H1 (cell line): Measurements from ENCODE around the gene ATP5MC2. TPM values are rescaled to one million over a fixed set of nuclear protein-coding genes. Genes with fewer than 3 reads are reported as not detected.

Experiments used
- CTCF ChIA-PET: fragments of 300-600 bp; sonication (Branson Sonifier 250); formaldehyde crosslinking; loops from one replicate; lab custom pipeline; 2021; ENCODE audit not compliant: partially characterized antibody; lab: Charles Lee
- POLR2A ChIA-PET: fragments of 300-600 bp; sonication (Branson Sonifier 250); formaldehyde crosslinking; loops from one replicate; lab custom pipeline; 2021; ENCODE audit warnings: inconsistent platforms; ENCODE audit not compliant: partially characterized antibody; lab: Charles Lee
- DNase-seq, 2 experiments: peaks; one replicate each; pipeline versions ENCODE4 v3.0.0 to v3.0.0-alpha.2; 2010 to 2022; ENCODE audit warnings: low spot score in 2 of 2, low read depth in 1 of 2, mixed read lengths in 1 of 2
- FAIRE-seq: peaks from 2 replicates; lab custom pipeline; 2011; peaks lifted over from hg19 to GRCh38; lab: Jason Lieb, UNC
- H2AFZ ChIP-seq: 2 replicates; pipeline ENCODE4 v1.8.1; 2012; ENCODE audit warnings: low read length, inconsistent platforms
- H2AK5ac ChIP-seq: 2 replicates; pipeline ENCODE4 v1.6.1; 2013; ENCODE audit warnings: low read depth, low read length
- H2BK120ac ChIP-seq: replicated peaks from 2 replicates; pipeline ENCODE3; 2013; ENCODE audit warnings: low read depth, low read length, inconsistent platforms
- H2BK12ac ChIP-seq: 2 replicates; pipeline ENCODE4 v1.6.1; 2013; ENCODE audit warnings: low read depth, low read length
- H2BK15ac ChIP-seq: 2 replicates; pipeline ENCODE4 v1.6.1; 2013; ENCODE audit warnings: low read length
- H2BK20ac ChIP-seq: 2 replicates; pipeline ENCODE4 v1.6.1; 2013; ENCODE audit warnings: low read length
- H2BK5ac ChIP-seq: 2 replicates; pipeline ENCODE4 v1.6.1; 2013; ENCODE audit warnings: low read depth, low read length
- H3K14ac ChIP-seq: 2 replicates; pipeline ENCODE4 v1.6.1; 2013; ENCODE audit warnings: inconsistent platforms; ENCODE audit not compliant: insufficient read length
- H3K18ac ChIP-seq: 2 replicates; pipeline ENCODE4 v1.6.1; 2013; ENCODE audit warnings: low read length; ENCODE audit errors: extremely low read depth
- H3K23ac ChIP-seq: 2 replicates; pipeline ENCODE4 v1.6.1; 2013; ENCODE audit warnings: inconsistent platforms; ENCODE audit not compliant: insufficient read length
- H3K23me2 ChIP-seq: 2 replicates; pipeline ENCODE4 v1.6.1; 2013; ENCODE audit warnings: low read depth, low read length
- H3K27ac ChIP-seq: 2 replicates; pipeline ENCODE4 v1.6.1; 2011; ENCODE audit warnings: low read depth, low read length, inconsistent platforms
- H3K27me3 ChIP-seq, 4 experiments: replicated peaks in 1 of 4; 1 replicate in 1 of 4; 2 replicates in 3 of 4; pipeline versions ENCODE4 v1.6.1 to v1.8.1; 2011 to 2013; ENCODE audit warnings: low read length in 3 of 4, mild to moderate bottlenecking in 3 of 4, inconsistent platforms in 2 of 4, mixed read lengths in 2 of 4, moderate library complexity in 1 of 4; ENCODE audit not compliant: control insufficient read depth in 3 of 4, insufficient read depth in 3 of 4; ENCODE audit errors: extremely low read depth in 1 of 4
- H3K36me3 ChIP-seq, 4 experiments: 2 replicates each; pipeline versions ENCODE4 v1.6.1 to v1.8.1; 2011 to 2013; ENCODE audit warnings: mild to moderate bottlenecking in 4 of 4, low read length in 3 of 4, moderate library complexity in 2 of 4, control low read depth in 1 of 4, inconsistent platforms in 1 of 4; ENCODE audit not compliant: insufficient read depth in 4 of 4, control insufficient read depth in 2 of 4
- H3K4ac ChIP-seq: replicated peaks from 2 replicates; pipeline ENCODE3; 2013; ENCODE audit warnings: low read length, low read depth, mixed read lengths, inconsistent platforms; ENCODE audit not compliant: insufficient read length
- H3K4me1 ChIP-seq, 4 experiments: replicated peaks in 1 of 4; 1 replicate in 1 of 4; 2 replicates in 3 of 4; pipeline versions ENCODE4 v1.6.1 to v1.8.1; 2011 to 2013; ENCODE audit warnings: low read length in 3 of 4, inconsistent platforms in 2 of 4, mixed read lengths in 1 of 4; ENCODE audit not compliant: insufficient read depth in 4 of 4, control insufficient read depth in 3 of 4
- H3K4me2 ChIP-seq, 2 experiments: 2 replicates each; pipeline versions ENCODE4 v1.6.1 to v1.8.1; 2011 to 2013; ENCODE audit warnings: low read depth in 2 of 2, low read length in 2 of 2, control low read depth in 1 of 2, inconsistent platforms in 1 of 2, mild to moderate bottlenecking in 1 of 2; ENCODE audit not compliant: insufficient read depth in 1 of 2
- H3K4me3 ChIP-seq, 4 experiments: fragments of 200-600, 300-600 bp in 1 of 4; sonication (generic), shearing (Covaris generic), sonication (Bioruptor Twin) in 1 of 4; 2 replicates each; pipeline versions ENCODE4 v1.5.1 to v1.8.1; 2011 to 2016; ENCODE audit warnings: low read length in 4 of 4, low read depth in 3 of 4, control low read depth in 2 of 4, inconsistent platforms in 2 of 4, mild to moderate bottlenecking in 2 of 4, mixed read lengths in 1 of 4, moderate library complexity in 1 of 4; ENCODE audit not compliant: insufficient read depth in 2 of 4; ENCODE audit errors: extremely low read depth in 1 of 4
- H3K56ac ChIP-seq: replicated peaks from 2 replicates; pipeline ENCODE3; 2013; ENCODE audit warnings: low read depth, mild to moderate bottlenecking, mixed read lengths, low read length, inconsistent platforms; ENCODE audit not compliant: insufficient read length
- H3K79me1 ChIP-seq: 2 replicates; pipeline ENCODE4 v1.6.1; 2013; ENCODE audit warnings: low read depth, low read length, control low read depth
- H3K79me2 ChIP-seq, 2 experiments: 2 replicates each; pipeline versions ENCODE4 v1.6.1 to v1.8.1; 2012 to 2013; ENCODE audit warnings: low read length in 2 of 2, mild to moderate bottlenecking in 2 of 2, inconsistent platforms in 1 of 2; ENCODE audit not compliant: insufficient read depth in 2 of 2, control insufficient read depth in 1 of 2
- H3K9ac ChIP-seq, 4 experiments: replicated peaks in 1 of 4; 1 replicate in 1 of 4; 2 replicates in 3 of 4; pipeline versions ENCODE4 v1.6.1 to v1.8.1; 2011 to 2013; ENCODE audit warnings: low read depth in 3 of 4, low read length in 3 of 4, control low read depth in 2 of 4, mild to moderate bottlenecking in 2 of 4, moderate library complexity in 2 of 4, inconsistent platforms in 1 of 4; ENCODE audit errors: extremely low read depth in 1 of 4
- H3K9me3 ChIP-seq, 2 experiments: 2 replicates each; pipeline versions ENCODE4 v1.6.1 to v1.8.1; 2012 to 2013; ENCODE audit warnings: mild to moderate bottlenecking in 2 of 2, moderate library complexity in 2 of 2, control low read depth in 1 of 2, inconsistent platforms in 1 of 2, low read depth in 1 of 2, low read length in 1 of 2, mixed read lengths in 1 of 2; ENCODE audit not compliant: insufficient read depth in 2 of 2
- H4K20me1 ChIP-seq, 2 experiments: replicated peaks in 1 of 2; 2 replicates each; pipeline versions ENCODE3 to v1.8.1; 2011 to 2013; ENCODE audit warnings: inconsistent platforms in 2 of 2, low read length in 2 of 2, mild to moderate bottlenecking in 1 of 2; ENCODE audit not compliant: insufficient read depth in 2 of 2, control insufficient read depth in 1 of 2
- H4K5ac ChIP-seq: 2 replicates; pipeline ENCODE4 v1.6.1; 2013; ENCODE audit warnings: low read length, low read depth, mixed read lengths, inconsistent platforms; ENCODE audit not compliant: insufficient read length
- H4K8ac ChIP-seq: 2 replicates; pipeline ENCODE4 v1.8.0; 2013; ENCODE audit warnings: mild to moderate bottlenecking, moderate library complexity, low read length, inconsistent platforms; ENCODE audit not compliant: insufficient read depth; ENCODE audit errors: extremely low read depth
- H4K91ac ChIP-seq: replicated peaks from 2 replicates; pipeline ENCODE3; 2013; ENCODE audit warnings: low read length, mixed read lengths, inconsistent platforms; ENCODE audit not compliant: insufficient read length
- EGR1 ChIP-seq: IDR thresholded peaks from 2 replicates; pipeline ENCODE4 v1.6.1; 2011; ENCODE audit warnings: low read depth, low read length, borderline replicate concordance
- FOSL1 ChIP-seq: IDR thresholded peaks from 2 replicates; pipeline ENCODE4 v1.6.1; 2011; ENCODE audit warnings: mild to moderate bottlenecking, low read depth, low read length, moderate library complexity; ENCODE audit not compliant: insufficient read depth
- PHF8 ChIP-seq: fragments of 200-600 bp; sonication (generic); conservative IDR thresholded peaks from 2 replicates; pipeline ENCODE4 v1.7.1; 2012; ENCODE audit warnings: low read depth, mild to moderate bottlenecking, inconsistent platforms, low read length, moderate library complexity
- POLR2A ChIP-seq, 2 experiments: IDR thresholded peaks; 1 replicate in 1 of 2; 2 replicates in 1 of 2; pipeline ENCODE4 v1.6.1; 2011; ENCODE audit warnings: low read depth in 2 of 2, low read length in 2 of 2, mild to moderate bottlenecking in 2 of 2; ENCODE audit errors: control extremely low read depth in 1 of 2
- SP2 ChIP-seq: IDR thresholded peaks from 2 replicates; pipeline ENCODE4 v1.6.1; 2012; ENCODE audit warnings: mild to moderate bottlenecking, low read length, inconsistent platforms
- WGBS, 2 experiments: shearing (Covaris generic) in 1 of 2; methylation state at CpG; one replicate each; pipeline versions ENCODE4 v1.1.6 to v1.1.7; 2013 to 2015; ENCODE audit warnings: low lambda C conversion rate in 2 of 2, mixed read lengths in 2 of 2, inconsistent platforms in 1 of 2, low coverage in 1 of 2, missing lambda C conversion rate in 1 of 2; ENCODE audit not compliant: insufficient replicate concordance in 2 of 2, insufficient coverage in 1 of 2, insufficient read length in 1 of 2; ENCODE audit errors: extremely low coverage in 1 of 2, missing lambda C conversion rate in 1 of 2; 5-methylcytosine and 5-hydroxymethylcytosine counted together
- long read RNA-seq, 2 experiments: library from RNA in 1 of 2; library from capped mRNA in 1 of 2; stranded (forward); transcript quantifications; one replicate each; pipeline ENCODE4 v2.0.0, GENCODE V29; 2021; ENCODE audit warnings: inconsistent platforms in 1 of 2
- polyA minus RNA-seq, 3 experiments: library from RNA; depleted of rRNA, polyadenylated mRNA; stranded (reverse); fragments of >200 nt; gene quantifications; 1 replicate in 2 of 3; 2 replicates in 1 of 3; pipeline ENCODE4 v1.2.3, GENCODE V29; 2011
- polyA plus RNA-seq, 7 experiments: library from polyadenylated mRNA; depleted of rRNA in 3 of 7; stranded (reverse) in 5 of 7; unstranded in 2 of 7; fragments of >200 nt in 5 of 7; fragments of 200-250 nt in 2 of 7; gene quantifications; 1 replicate in 5 of 7; 2 replicates in 1 of 7; 4 replicates in 1 of 7; pipeline versions ENCODE4 v1.2.1 to v1.2.3, GENCODE V29; 2011 to 2013; ENCODE audit warnings: missing spikeins in 2 of 7, mixed read lengths in 2 of 7
- total RNA-seq: library from RNA; stranded (reverse); fragmentation: NEBNext Ultra II Directional; extraction: Animal tissue kit (Norgen Biotek cat#: 25700); gene quantifications from 2 replicates; pipeline ENCODE4 v1.2.1, GENCODE V29; 2021
- TF ChIP-seq, protein P1 (sequence below): IDR thresholded peaks from 2 replicates; pipeline ENCODE4 v1.6.1; 2011; ENCODE audit warnings: low read length, improper control_type of control experiment

Gene ATP5MC2
- 401 and 408 TPM in 2 replicates for total RNA-seq
- polyA plus RNA-seq (2011; rRNA removed), result 823 and 952 TPM in 2 replicates
- polyA plus RNA-seq (2011; cell fraction: cytosol; rRNA removed), result 584 TPM
- polyA plus RNA-seq (2011; cell fraction: nucleus; rRNA removed), result 709 TPM
- polyA plus RNA-seq (2012, experiment 1 of 2), result 445 to 731 TPM (median 682 TPM) in 4 replicates
- 757 TPM for polyA plus RNA-seq (2012, experiment 2 of 2)
- polyA plus RNA-seq (2013, experiment 1 of 2), result 530 TPM
- 521 TPM for polyA plus RNA-seq (2013, experiment 2 of 2)
- polyA minus RNA-seq (2011; rRNA and poly(A)+ RNA removed), result 687 and 870 TPM in 2 replicates
- 270 TPM for polyA minus RNA-seq (2011; cell fraction: cytosol; rRNA and poly(A)+ RNA removed)
- polyA minus RNA-seq (2011; cell fraction: nucleus; rRNA and poly(A)+ RNA removed), result 276 TPM
- long read RNA-seq, experiment 1, transcript ATP5MC2-202 (5 exons, 878 nt), result minor isoform, 24 of 505 reads
- long read RNA-seq, experiment 1, transcript ATP5MC2-203 (4 exons, 1,976 nt), result major isoform, 423 of 505 reads
- long read RNA-seq, experiment 1, partial matches to known transcripts, result 48 of 505 reads
- long read RNA-seq, experiment 1, other reads (novel, unspliced or antisense), result 10 of 505 reads
- long read RNA-seq, experiment 2, transcript ATP5MC2-202 (5 exons, 878 nt), result major isoform, 9 of 18 reads
- long read RNA-seq, experiment 2, partial matches to known transcripts, result 1 of 18 reads
- long read RNA-seq, experiment 2, other reads (novel, unspliced or antisense), result 4 of 18 reads

DNA sequence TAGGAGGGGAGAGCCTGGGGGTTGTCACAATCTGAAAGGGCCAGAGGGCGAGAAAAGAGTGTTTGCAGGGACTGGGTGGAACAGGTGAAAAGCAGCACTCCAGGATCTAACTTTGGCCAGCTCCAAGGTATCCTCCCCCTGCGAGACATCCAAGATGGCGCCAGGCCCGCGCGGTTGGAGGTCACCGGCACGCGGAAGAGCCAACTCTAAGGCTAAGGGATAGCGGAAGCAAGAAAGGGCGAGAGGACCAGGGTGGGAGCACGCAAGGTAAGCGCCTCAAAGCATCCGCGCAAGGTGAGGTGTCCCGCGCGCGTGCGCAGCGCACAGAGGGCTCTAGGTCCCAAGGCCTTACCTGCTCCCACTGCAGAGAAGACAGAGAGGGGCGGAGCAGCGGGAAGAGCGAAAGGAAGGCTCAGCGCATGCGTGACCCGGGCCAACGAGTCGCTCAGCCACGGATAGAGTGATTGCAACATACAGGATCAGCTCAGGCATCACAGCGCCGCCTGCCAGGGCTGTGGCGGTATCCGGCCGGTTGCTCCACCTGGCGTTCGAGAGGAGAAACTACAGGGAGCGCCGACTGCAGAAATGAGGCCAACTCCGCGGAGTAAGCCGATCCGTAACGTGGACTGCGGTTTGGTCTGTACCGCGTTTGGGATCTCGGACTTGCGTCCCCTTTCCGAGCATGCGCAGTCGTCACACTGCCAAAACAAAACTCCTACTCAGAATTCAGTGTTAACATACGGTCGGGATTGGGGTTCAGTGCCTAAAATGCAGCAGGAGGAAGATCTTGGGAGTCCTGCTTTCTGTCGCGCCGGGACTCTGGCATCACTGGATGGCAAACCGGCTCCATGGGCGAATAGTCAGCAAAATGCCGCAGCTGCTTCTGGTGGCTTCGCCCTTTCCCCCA, at the start of gene ATP5MC2:
Gene ATP5MC2, minus strand, starts transcription at position 383 of the 907 bp plus-strand sequence. CDS start 3,469 bp downstream, outside the sequence.
- Histone ChIP-seq H2AK5ac (peak within 1 kb of the TSS; percentile 43; the same call in 1 of the 2 replicates), H3K9ac (peak within 1 kb of the TSS; percentile 87 to 98 (median 94)), H3K79me1 (peaks cover 4% of the 10 kb centered on the region), H3K4me3 (peak within 1 kb of the TSS; percentile 63 to 93 (median 87)), H3K36me3 (peaks cover 6 to 28% (median 16%) of the 10 kb centered on the region in 4 experiments; a peak in 5 of 8 replicates), H3K9me3 (no peaks in the 10 kb centered on the region), H3K23ac (peak within 1 kb of the TSS; percentile 3), H3K18ac (peak within 1 kb of the TSS; percentile 84), H4K5ac (peak within 1 kb of the TSS; percentile 95), H2AFZ (peak within 1 kb of the TSS; percentile 79; the same call in 1 of the 2 replicates), H3K79me2 (peaks cover 0 to 23% of the 10 kb centered on the region in 2 experiments; a peak in 2 of 4 replicates), H2BK5ac (peak within 1 kb of the TSS; percentile 96), H2BK20ac (0 out of 2 replicates have a peak within 1 kb of the TSS, but pooled peaks have one; percentile 82), H4K20me1 (no peaks in the 10 kb centered on the region), H2BK15ac (no peak within 1 kb of the TSS), H3K27me3 (no peaks in the 10 kb centered on the region), H3K4ac (peak within 1 kb of the TSS; percentile 91), H3K23me2 (peaks cover 9% of the 10 kb centered on the region), H3K27ac (peak within 1 kb of the TSS; percentile 98), H4K91ac (peak within 1 kb of the TSS; percentile 95), H3K4me2 (peak within 1 kb of the TSS; percentile 75 to 91), H3K14ac (no peak within 1 kb of the TSS), H2BK120ac (peak within 1 kb of the TSS; percentile 27), H2BK12ac (peak within 1 kb of the TSS; percentile 41), H3K4me1 (peaks cover 2 to 16% (median 7%) of the 10 kb centered on the region in 4 experiments; a peak in 6 of 7 replicates), H4K8ac (peak within 1 kb of the TSS; percentile 98), H3K56ac (peak within 1 kb of the TSS; percentile 92)
- DNase-seq, result peak; percentile 96 to 99
- FAIRE-seq, result peak; percentile 63
- ChIA-PET POLR2A (interaction anchor here (0.6 to 13.5 kb wide), 49 partner anchors 14 to 634 kb away, joined by 3 to 246 read pairs (median 4); partner anchors contain the start of genes ATF7, CBX5, CISTR and HNRNPA1), CTCF (interaction anchor here (0.6 to 1.9 kb wide), 30 partner anchors 8 to 355 kb away, joined by 3 to 10 read pairs (median 4); partner anchors contain the start of genes AAAS and TARBP2)
- 2% methylated on average over 61 of the region's 61 CpGs; no CpG with 5 or more reads in 1 of the 2 experiments for WGBS, 2 experiments
- TF ChIP-seq SP2 (peak; percentile 70), PHF8 (peak; percentile 98), POLR2A (IDR thresholded peaks at IDR 0.05; ENCODE audit: control extremely low read depth in 1 of 2, low read depth in 2 of 2, low read length in 2 of 2) (peak; percentile 74 to 96), FOSL1 (no peak), EGR1 (no peak)
- TF ChIP-seq, protein P1, sequence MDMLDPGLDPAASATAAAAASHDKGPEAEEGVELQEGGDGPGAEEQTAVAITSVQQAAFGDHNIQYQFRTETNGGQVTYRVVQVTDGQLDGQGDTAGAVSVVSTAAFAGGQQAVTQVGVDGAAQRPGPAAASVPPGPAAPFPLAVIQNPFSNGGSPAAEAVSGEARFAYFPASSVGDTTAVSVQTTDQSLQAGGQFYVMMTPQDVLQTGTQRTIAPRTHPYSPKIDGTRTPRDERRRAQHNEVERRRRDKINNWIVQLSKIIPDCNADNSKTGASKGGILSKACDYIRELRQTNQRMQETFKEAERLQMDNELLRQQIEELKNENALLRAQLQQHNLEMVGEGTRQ, result no peak
